IMR-90 (cell line): ENCODE data around the gene MXD4. TPM values are rescaled to one million over a fixed set of nuclear protein-coding genes. Genes with fewer than 3 reads are reported as not detected.

ENCODE experiments used
- ATAC-seq: fragments of 200-7000 bp; cut with Tn5 transposase; 2 replicates; pipeline ENCODE4 v1.9.1; 2020; ENCODE audit warnings: low read depth, mild to moderate bottlenecking, moderate library complexity
- BruUV-seq: library from RNA; stranded (reverse); fragments of 400-500 nt; replicated peaks from 2 replicates; lab custom pipeline; 2021; lab: Mats Ljungman, UMichigan
- CTCF ChIA-PET: fragments of 300-600 bp; formaldehyde crosslinking; extraction: SDS; loops from one replicate; lab custom pipeline; 2021; ENCODE audit warnings: antibody characterized with exemption; lab: Yijun Ruan, JAX
- POLR2A ChIA-PET: fragments of 300-600 bp; sonication (Branson Sonifier 250); formaldehyde crosslinking; loops from one replicate; lab custom pipeline; 2022; ENCODE audit warnings: antibody characterized with exemption; ENCODE audit not compliant: unreplicated experiment; lab: Charles Lee
- DNase-seq: peaks from one replicate; pipeline ENCODE4 v3.0.0; 2013
- H2AFZ ChIP-seq: replicated peaks from 2 replicates; pipeline ENCODE3; 2013; ENCODE audit warnings: low read length, mild to moderate bottlenecking; ENCODE audit not compliant: poor library complexity
- H2AK5ac ChIP-seq: 2 replicates; pipeline ENCODE4 v1.6.1; 2013; ENCODE audit warnings: low read depth, low read length, inconsistent platforms
- H2AK9ac ChIP-seq: replicated peaks from 2 replicates; pipeline ENCODE3; 2013; ENCODE audit warnings: mild to moderate bottlenecking, low read depth, low read length, moderate library complexity; ENCODE audit not compliant: poor library complexity
- H2BK120ac ChIP-seq: 2 replicates; pipeline ENCODE4 v1.6.1; 2013; ENCODE audit warnings: low read depth, low read length, inconsistent platforms
- H2BK15ac ChIP-seq: 3 replicates; pipeline ENCODE4 v1.6.1; 2013; ENCODE audit warnings: low read depth, low read length, inconsistent platforms
- H2BK20ac ChIP-seq: 2 replicates; pipeline ENCODE4 v1.6.1; 2013; ENCODE audit warnings: low read depth, mild to moderate bottlenecking, inconsistent platforms, low read length, moderate library complexity
- H2BK5ac ChIP-seq: 2 replicates; pipeline ENCODE4 v1.6.1; 2013; ENCODE audit warnings: mild to moderate bottlenecking, low read depth, low read length, inconsistent platforms; ENCODE audit not compliant: poor library complexity, severe bottlenecking
- H3K14ac ChIP-seq: replicated peaks from 2 replicates; pipeline ENCODE4 v1.6.1; 2013; ENCODE audit warnings: low read depth, low read length, inconsistent platforms
- H3K18ac ChIP-seq: 2 replicates; pipeline ENCODE4 v1.6.1; 2013; ENCODE audit warnings: low read depth, low read length, control low read depth
- H3K23ac ChIP-seq: 2 replicates; pipeline ENCODE4 v1.6.1; 2013; ENCODE audit warnings: low read depth, low read length, inconsistent platforms
- H3K27ac ChIP-seq: 2 replicates; pipeline ENCODE4 v1.5.1; 2013; ENCODE audit warnings: mild to moderate bottlenecking, control low read depth, low read length; ENCODE audit not compliant: insufficient read depth
- H3K27me3 ChIP-seq: 2 replicates; pipeline ENCODE4 v1.6.1; 2013; ENCODE audit warnings: low read length; ENCODE audit not compliant: control insufficient read depth, insufficient read depth
- H3K36me3 ChIP-seq: 2 replicates; pipeline ENCODE4 v1.6.1; 2013; ENCODE audit warnings: low read length, mixed read lengths; ENCODE audit not compliant: control insufficient read depth, insufficient read depth
- H3K4ac ChIP-seq: 2 replicates; pipeline ENCODE4 v1.6.1; 2013; ENCODE audit warnings: low read depth, low read length, inconsistent platforms
- H3K4me1 ChIP-seq: 2 replicates; pipeline ENCODE4 v1.6.1; 2013; ENCODE audit warnings: low read length, mixed read lengths; ENCODE audit not compliant: control insufficient read depth, insufficient read depth
- H3K4me2 ChIP-seq: 2 replicates; pipeline ENCODE4 v1.6.1; 2013; ENCODE audit warnings: low read depth, mild to moderate bottlenecking, control low read depth, low read length, moderate library complexity
- H3K4me3 ChIP-seq: 2 replicates; pipeline ENCODE4 v1.5.1; 2013; ENCODE audit warnings: low read depth, mild to moderate bottlenecking, control low read depth, low read length, moderate library complexity; ENCODE audit not compliant: insufficient read depth
- H3K56ac ChIP-seq: 2 replicates; pipeline ENCODE4 v1.6.1; 2013; ENCODE audit warnings: low read length, inconsistent platforms; ENCODE audit not compliant: insufficient read depth; ENCODE audit errors: extremely low read depth
- H3K79me1 ChIP-seq, 2 experiments: 2 replicates each; pipeline ENCODE4 v1.6.1; 2013; ENCODE audit warnings: low read length in 2 of 2, inconsistent platforms in 1 of 2, low read depth in 1 of 2
- H3K9ac ChIP-seq: 2 replicates; pipeline ENCODE4 v1.6.1; 2013; ENCODE audit warnings: low read depth, low read length, control low read depth
- H3K9me1 ChIP-seq: 2 replicates; pipeline ENCODE4 v1.6.1; 2013; ENCODE audit warnings: low read length, inconsistent platforms; ENCODE audit not compliant: insufficient read depth
- H3K9me3 ChIP-seq: 2 replicates; pipeline ENCODE4 v1.6.1; 2013; ENCODE audit warnings: low read length; ENCODE audit not compliant: control insufficient read depth, insufficient read depth
- H4K20me1 ChIP-seq: 2 replicates; pipeline ENCODE4 v1.6.1; 2013; ENCODE audit warnings: low read length, inconsistent platforms; ENCODE audit not compliant: insufficient read depth
- H4K5ac ChIP-seq: 2 replicates; pipeline ENCODE4 v1.6.1; 2013; ENCODE audit warnings: mild to moderate bottlenecking, low read depth, low read length, control low read depth
- H4K8ac ChIP-seq, 2 experiments: 2 replicates each; pipeline ENCODE4 v1.6.1; 2013; ENCODE audit warnings: low read depth in 2 of 2, low read length in 2 of 2, control low read depth in 1 of 2, inconsistent platforms in 1 of 2
- H4K91ac ChIP-seq: 2 replicates; pipeline ENCODE4 v1.6.1; 2013; ENCODE audit warnings: low read depth, low read length, inconsistent platforms; ENCODE audit not compliant: insufficient read depth
- CEBPB ChIP-seq: IDR thresholded peaks from 2 replicates; pipeline ENCODE4 v1.6.1; 2012; ENCODE audit warnings: low read depth, low read length, improper control_type of control experiment
- FOS ChIP-seq: fragments of 150-350 bp; IDR thresholded peaks from 2 replicates; pipeline ENCODE4 v1.6.1; 2016; ENCODE audit warnings: low read depth, low read length
- MAFK ChIP-seq: IDR thresholded peaks from 2 replicates; pipeline ENCODE4 v1.6.1; 2012; ENCODE audit warnings: low read depth, low read length, improper control_type of control experiment
- MXI1 ChIP-seq: IDR thresholded peaks from 2 replicates; pipeline ENCODE4 v1.6.1; 2012; ENCODE audit warnings: low read depth, mild to moderate bottlenecking, low read length, moderate library complexity, borderline replicate concordance
- NFE2L2 ChIP-seq: fragments of 150-350 bp; IDR thresholded peaks from 2 replicates; pipeline ENCODE4 v1.6.1; 2016; ENCODE audit warnings: low read depth, mild to moderate bottlenecking, low read length
- RAD21 ChIP-seq: IDR thresholded peaks from 2 replicates; pipeline ENCODE4 v1.6.1; 2012; ENCODE audit warnings: low read length, improper control_type of control experiment
- RFX5 ChIP-seq: IDR thresholded peaks from 2 replicates; pipeline ENCODE4 v1.8.0; 2012; ENCODE audit warnings: low read depth, mild to moderate bottlenecking, low read length, moderate library complexity
- SMC3 ChIP-seq: fragments of 150-350 bp; IDR thresholded peaks from 2 replicates; pipeline ENCODE4 v1.6.1; 2016; ENCODE audit warnings: low read depth, mild to moderate bottlenecking, antibody characterized with exemption, low read length, moderate library complexity
- WGBS, 2 experiments: methylation state at CpG; one replicate each; pipeline versions ENCODE4 v1.1.5 to v1.1.7; 2013; ENCODE audit warnings: missing lambda C conversion rate in 2 of 2; ENCODE audit not compliant: insufficient read length in 1 of 2; ENCODE audit errors: extremely low coverage in 2 of 2; 5-methylcytosine and 5-hydroxymethylcytosine counted together
- dilution Hi-C: fragments of 300-500 bp; cut with HindIII; formaldehyde crosslinking; loops from one replicate; pipeline ENCODE4 v1.14.3; 2018; ENCODE audit warnings: low sequenced_read_pairs; ENCODE audit not compliant: unreplicated experiment
- in situ Hi-C: fragments of 300-500 bp; cut with MboI; formaldehyde crosslinking; loops from 3 replicates; pipeline ENCODE4 v1.14.3; 2019; ENCODE audit warnings: low sequenced_read_pairs, inconsistent platforms, mixed read lengths
- intact Hi-C: fragments of 100-400 bp; cut with micrococcal nuclease; formaldehyde crosslinking; loops from 2 replicates; pipeline ENCODE4 v1.10.0; 2022
- polyA plus RNA-seq, 3 experiments: library from polyadenylated mRNA; depleted of rRNA; stranded (reverse); fragments of >200 nt; gene quantifications; 2 replicates each; pipeline ENCODE4 v1.2.3, GENCODE V29; 2012; ENCODE audit warnings: low replicate concordance in 1 of 3
- total RNA-seq: library from RNA; depleted of rRNA; stranded (reverse); fragments of >200 nt; gene quantifications from 2 replicates; pipeline ENCODE4 v1.2.3, GENCODE V29; 2012
- TF ChIP-seq, protein P1 (sequence below): fragments of 150-350 bp; IDR thresholded peaks from 2 replicates; pipeline ENCODE4 v1.6.1; 2016; ENCODE audit warnings: low read depth, mild to moderate bottlenecking, low read length, moderate library complexity, borderline replicate concordance
- TF ChIP-seq, protein P2 (sequence below): conservative IDR thresholded peaks from 2 replicates; pipeline ENCODE4 v1.5.1; 2012; ENCODE audit warnings: mild to moderate bottlenecking, low read depth, low read length, improper control_type of control experiment

The MXD4 gene
- total and polyA plus RNA-seq, 2 of the 4 experiments (the other 2 are of a cell fraction), result 22.8 to 54.4 TPM

DNA sequence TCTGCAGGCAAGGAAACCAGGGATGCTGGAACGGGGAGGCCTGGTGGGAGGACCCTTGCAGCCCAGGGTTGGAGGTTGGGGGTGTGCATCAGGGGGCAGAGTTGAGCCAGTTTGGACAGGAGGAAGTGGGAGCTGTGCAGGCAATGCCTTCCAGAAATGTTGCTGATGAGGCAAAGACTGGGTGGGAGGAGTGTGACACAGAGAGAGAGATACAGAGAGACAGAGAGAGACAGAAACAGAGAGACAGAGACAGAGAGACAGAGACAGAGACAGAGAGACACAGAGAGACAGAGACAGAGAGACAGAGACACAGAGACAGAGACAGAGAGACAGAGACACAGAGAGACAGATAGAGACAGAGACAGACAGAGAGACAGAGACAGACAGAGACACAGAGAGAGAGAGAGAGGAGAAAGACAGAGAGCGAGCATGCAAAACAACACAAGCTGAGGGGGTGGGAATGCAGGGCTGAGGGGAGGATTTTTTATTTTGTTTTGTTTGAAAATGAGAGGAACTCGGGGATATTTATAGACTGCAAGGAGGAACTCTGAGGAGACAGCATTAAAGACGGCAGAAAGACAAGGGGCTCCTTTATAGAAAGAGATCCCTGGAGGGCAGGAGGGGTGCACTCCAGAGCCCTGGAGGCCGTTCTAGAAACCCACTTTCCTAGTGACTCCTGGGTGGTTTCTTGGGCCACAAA, 18.1 kb downstream of the MXD4 start:
- H2AFZ ChIP-seq, result no peak overlapping the region
- H2AK5ac ChIP-seq, result no peak overlapping the region
- H2AK9ac ChIP-seq, result no peak overlapping the region
- 0% methylated on average over 1 of the region's 5 CpGs; no CpG with 5 or more reads in 1 of the 2 experiments for WGBS, 2 experiments
- peaks cover 2 to 11% of the 10 kb centered on the region in 2 experiments; a peak in 2 of 4 replicates for H3K79me1 ChIP-seq
- peak overlapping the region in 1 of 2 experiments; percentile 29; a peak in 1 of 4 replicates for H4K8ac ChIP-seq
- H2BK5ac ChIP-seq, result no peak overlapping the region
- no peak for TF ChIP-seq MXI1
- no peak for TF ChIP-seq SMC3
- TF ChIP-seq, protein P1, sequence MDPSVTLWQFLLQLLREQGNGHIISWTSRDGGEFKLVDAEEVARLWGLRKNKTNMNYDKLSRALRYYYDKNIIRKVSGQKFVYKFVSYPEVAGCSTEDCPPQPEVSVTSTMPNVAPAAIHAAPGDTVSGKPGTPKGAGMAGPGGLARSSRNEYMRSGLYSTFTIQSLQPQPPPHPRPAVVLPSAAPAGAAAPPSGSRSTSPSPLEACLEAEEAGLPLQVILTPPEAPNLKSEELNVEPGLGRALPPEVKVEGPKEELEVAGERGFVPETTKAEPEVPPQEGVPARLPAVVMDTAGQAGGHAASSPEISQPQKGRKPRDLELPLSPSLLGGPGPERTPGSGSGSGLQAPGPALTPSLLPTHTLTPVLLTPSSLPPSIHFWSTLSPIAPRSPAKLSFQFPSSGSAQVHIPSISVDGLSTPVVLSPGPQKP, result no peak
- no peak for TF ChIP-seq RFX5
- TF ChIP-seq FOS, result no peak
- TF ChIP-seq, protein P2, sequence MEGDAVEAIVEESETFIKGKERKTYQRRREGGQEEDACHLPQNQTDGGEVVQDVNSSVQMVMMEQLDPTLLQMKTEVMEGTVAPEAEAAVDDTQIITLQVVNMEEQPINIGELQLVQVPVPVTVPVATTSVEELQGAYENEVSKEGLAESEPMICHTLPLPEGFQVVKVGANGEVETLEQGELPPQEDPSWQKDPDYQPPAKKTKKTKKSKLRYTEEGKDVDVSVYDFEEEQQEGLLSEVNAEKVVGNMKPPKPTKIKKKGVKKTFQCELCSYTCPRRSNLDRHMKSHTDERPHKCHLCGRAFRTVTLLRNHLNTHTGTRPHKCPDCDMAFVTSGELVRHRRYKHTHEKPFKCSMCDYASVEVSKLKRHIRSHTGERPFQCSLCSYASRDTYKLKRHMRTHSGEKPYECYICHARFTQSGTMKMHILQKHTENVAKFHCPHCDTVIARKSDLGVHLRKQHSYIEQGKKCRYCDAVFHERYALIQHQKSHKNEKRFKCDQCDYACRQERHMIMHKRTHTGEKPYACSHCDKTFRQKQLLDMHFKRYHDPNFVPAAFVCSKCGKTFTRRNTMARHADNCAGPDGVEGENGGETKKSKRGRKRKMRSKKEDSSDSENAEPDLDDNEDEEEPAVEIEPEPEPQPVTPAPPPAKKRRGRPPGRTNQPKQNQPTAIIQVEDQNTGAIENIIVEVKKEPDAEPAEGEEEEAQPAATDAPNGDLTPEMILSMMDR, result peak; percentile 31
- no peak for TF ChIP-seq CEBPB
- TF ChIP-seq RAD21, result peak; percentile 29
- TF ChIP-seq MAFK, result 0 out of 2 replicates have a peak, but pooled peaks have one; percentile 44
- TF ChIP-seq NFE2L2, result no peak
- ATAC-seq (no peak), DNase-seq (peak; percentile 18)
- H2BK20ac ChIP-seq, result no peak overlapping the region
- H3K27ac ChIP-seq, result no peak overlapping the region
- H2BK15ac ChIP-seq, result no peak overlapping the region
- peak overlapping the region; percentile 8; the same call in 1 of the 2 replicates for H3K4ac ChIP-seq
- ChIA-PET POLR2A (no interaction called here), CTCF (interaction anchor here (0.5 kb wide), 1 partner anchor 230 kb away, joined by 3 read pairs; no protein-coding TSS in a partner anchor)
- no peak overlapping the region for H3K14ac ChIP-seq
- no peak overlapping the region for H3K56ac ChIP-seq
- no peaks in the 10 kb centered on the region for H3K27me3 ChIP-seq
- H3K4me1 ChIP-seq, result peaks cover 6% of the 10 kb centered on the region
- H4K5ac ChIP-seq, result no peak overlapping the region
- H3K9ac ChIP-seq, result no peak overlapping the region
- no peaks in the 10 kb centered on the region for H3K9me1 ChIP-seq
- peaks cover 8% of the 10 kb centered on the region for H4K20me1 ChIP-seq
- no TSS peak for BruUV-seq
- intact Hi-C loops (loop anchor here (5.0 kb wide), 1 partner anchor 218 kb away; no protein-coding TSS in a partner anchor), in situ Hi-C loops (no loop called here), dilution Hi-C loops (no loop called here)
- no peak overlapping the region for H4K91ac ChIP-seq
- H3K4me2 ChIP-seq, result peak overlapping the region; percentile 23
- no peak overlapping the region for H3K23ac ChIP-seq
- H2BK120ac ChIP-seq, result no peak overlapping the region
- no peak overlapping the region for H3K4me3 ChIP-seq
- H3K9me3 ChIP-seq, result no peaks in the 10 kb centered on the region
- no peak overlapping the region for H3K18ac ChIP-seq
- peaks cover 10% of the 10 kb centered on the region for H3K36me3 ChIP-seq
